GM21360 (cell line): Measurements from ENCODE around the gene HSCB.
"Not testable (repeated sequence)": the region's sequence is repeated elsewhere in the genome, so short reads cannot be mapped to it uniquely, and the experiment has no call there.

ENCODE experiments used
- ATAC-seq: cut with Tn5 transposase; IDR thresholded peaks from one replicate; pipeline ENCODE4 v1.9.1; 2021; ENCODE audit warnings: mild to moderate bottlenecking, moderate library complexity; ENCODE audit not compliant: unreplicated experiment

The HSCB gene

GRCh38 chr22:28738876-28739275 is 3.0 kb upstream of the HSCB start:
- ATAC-seq = not testable (repeated sequence)

GRCh38 chr22:28741200-28741784 is 547 bp upstream of the HSCB start:
- no peak for ATAC-seq

- ATAC-seq = peak; percentile 35
Measured at GRCh38 chr22:28742562-28742962, 723 bp downstream of the HSCB start.

GRCh38 chr22:28743852-28744251 is 2.0 kb downstream of the HSCB start:
- ATAC-seq = no peak

GRCh38 chr22:28750471-28750881 is 8.6 kb downstream of the HSCB start:
- no peak for ATAC-seq

- not testable (repeated sequence) for ATAC-seq
Measured at GRCh38 chr22:28754512-28754911, 12.7 kb downstream of the HSCB start.

- no peak for ATAC-seq
Measured at GRCh38 chr22:28759861-28760560, 18.2 kb downstream of the HSCB start.

- no peak for ATAC-seq
Measured at GRCh38 chr22:28761449-28761755, 19.6 kb downstream of the HSCB start.

GRCh38 chr22:28762000-28762399 is 20.2 kb downstream of the HSCB start:
- ATAC-seq = not testable (repeated sequence)

- ATAC-seq = no peak
Measured at GRCh38 chr22:28766628-28767027, 24.8 kb downstream of the HSCB start.

- ATAC-seq = no peak
Measured at GRCh38 chr22:28768701-28769393, 27.0 kb downstream of the HSCB start.

GRCh38 chr22:28769394-28770085 is 27.7 kb downstream of the HSCB start:
- ATAC-seq = no peak

- no peak for ATAC-seq
Measured at GRCh38 chr22:28771195-28771791, 29.5 kb downstream of the HSCB start.

- ATAC-seq = peak; percentile 85
Measured at GRCh38 chr22:28772633-28773460, 31.0 kb downstream of the HSCB start, which contains the start of gene CCDC117. Gene CCDC117, plus strand, starts transcription at chr22:28772695. Its CDS starts 155 bp downstream, at chr22:28772850.

GRCh38 chr22:28773461-28773867 is 31.6 kb downstream of the HSCB start:
- ATAC-seq = peak; percentile 9

GRCh38 chr22:28774378-28774777 is 32.5 kb downstream of the HSCB start:
- no peak for ATAC-seq

- no peak for ATAC-seq
Measured at GRCh38 chr22:28779833-28780232, 38.0 kb downstream of the HSCB start.

- no peak for ATAC-seq
Measured at GRCh38 chr22:28780296-28780695, 38.5 kb downstream of the HSCB start.

GRCh38 chr22:28783786-28784671 is 42.2 kb downstream of the HSCB start:
- no peak for ATAC-seq
